GM12801 (cell line): ENCODE data around the gene MRPS5.

Experiments used
- TF ChIP-seq, protein P1 (sequence below): IDR thresholded peaks from one replicate; pipeline ENCODE4 v1.5.1; 2011; ENCODE audit warnings: control low read depth; ENCODE audit not compliant: insufficient read length; ENCODE audit errors: extremely low read depth

Gene MRPS5

DNA sequence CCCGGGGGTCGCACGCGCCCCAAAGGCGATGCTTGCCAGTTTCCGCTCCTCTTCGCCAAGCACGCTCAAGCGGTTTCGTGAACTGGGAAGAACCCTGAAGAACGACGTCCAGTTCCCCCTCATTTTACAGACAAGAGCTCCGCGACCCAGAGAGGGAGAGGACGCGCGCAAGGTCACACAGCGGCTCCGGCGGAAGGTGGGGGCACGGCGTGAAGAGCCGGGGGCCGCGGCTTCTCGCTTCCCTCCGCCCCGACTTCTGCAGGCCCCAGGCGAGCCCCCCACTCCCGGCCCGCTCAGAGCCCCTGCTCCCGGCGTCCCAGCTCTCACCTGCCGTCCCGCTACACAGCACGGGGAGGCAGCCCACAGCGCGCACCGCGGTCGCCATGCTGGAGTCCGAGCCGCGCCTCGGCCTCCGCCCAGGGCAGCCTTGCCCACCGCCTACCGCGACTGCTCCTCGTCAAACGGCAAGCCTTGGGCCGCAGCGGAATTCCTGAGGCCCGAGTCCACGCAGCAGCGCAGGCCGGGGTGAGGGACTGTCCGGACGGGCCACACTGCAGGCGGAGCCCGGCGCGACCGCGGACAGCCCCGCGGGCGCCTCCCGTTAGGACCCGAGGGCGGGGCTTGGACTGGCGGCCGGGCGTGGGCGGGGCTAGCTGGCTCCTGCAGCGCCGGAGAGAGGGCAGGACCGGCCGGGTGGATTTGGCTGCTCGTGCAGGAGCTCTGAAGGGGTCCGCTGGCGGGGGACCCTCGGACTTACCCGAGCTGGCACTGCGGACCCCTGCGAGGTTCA lies at the start of gene MRPS5:
Gene MRPS5 (minus strand): TSS at position 402 of the 790 bp plus-strand sequence. CDS start 17 bp downstream, at position 385.
- TF ChIP-seq, protein P1, sequence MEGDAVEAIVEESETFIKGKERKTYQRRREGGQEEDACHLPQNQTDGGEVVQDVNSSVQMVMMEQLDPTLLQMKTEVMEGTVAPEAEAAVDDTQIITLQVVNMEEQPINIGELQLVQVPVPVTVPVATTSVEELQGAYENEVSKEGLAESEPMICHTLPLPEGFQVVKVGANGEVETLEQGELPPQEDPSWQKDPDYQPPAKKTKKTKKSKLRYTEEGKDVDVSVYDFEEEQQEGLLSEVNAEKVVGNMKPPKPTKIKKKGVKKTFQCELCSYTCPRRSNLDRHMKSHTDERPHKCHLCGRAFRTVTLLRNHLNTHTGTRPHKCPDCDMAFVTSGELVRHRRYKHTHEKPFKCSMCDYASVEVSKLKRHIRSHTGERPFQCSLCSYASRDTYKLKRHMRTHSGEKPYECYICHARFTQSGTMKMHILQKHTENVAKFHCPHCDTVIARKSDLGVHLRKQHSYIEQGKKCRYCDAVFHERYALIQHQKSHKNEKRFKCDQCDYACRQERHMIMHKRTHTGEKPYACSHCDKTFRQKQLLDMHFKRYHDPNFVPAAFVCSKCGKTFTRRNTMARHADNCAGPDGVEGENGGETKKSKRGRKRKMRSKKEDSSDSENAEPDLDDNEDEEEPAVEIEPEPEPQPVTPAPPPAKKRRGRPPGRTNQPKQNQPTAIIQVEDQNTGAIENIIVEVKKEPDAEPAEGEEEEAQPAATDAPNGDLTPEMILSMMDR = no peak

DNA sequence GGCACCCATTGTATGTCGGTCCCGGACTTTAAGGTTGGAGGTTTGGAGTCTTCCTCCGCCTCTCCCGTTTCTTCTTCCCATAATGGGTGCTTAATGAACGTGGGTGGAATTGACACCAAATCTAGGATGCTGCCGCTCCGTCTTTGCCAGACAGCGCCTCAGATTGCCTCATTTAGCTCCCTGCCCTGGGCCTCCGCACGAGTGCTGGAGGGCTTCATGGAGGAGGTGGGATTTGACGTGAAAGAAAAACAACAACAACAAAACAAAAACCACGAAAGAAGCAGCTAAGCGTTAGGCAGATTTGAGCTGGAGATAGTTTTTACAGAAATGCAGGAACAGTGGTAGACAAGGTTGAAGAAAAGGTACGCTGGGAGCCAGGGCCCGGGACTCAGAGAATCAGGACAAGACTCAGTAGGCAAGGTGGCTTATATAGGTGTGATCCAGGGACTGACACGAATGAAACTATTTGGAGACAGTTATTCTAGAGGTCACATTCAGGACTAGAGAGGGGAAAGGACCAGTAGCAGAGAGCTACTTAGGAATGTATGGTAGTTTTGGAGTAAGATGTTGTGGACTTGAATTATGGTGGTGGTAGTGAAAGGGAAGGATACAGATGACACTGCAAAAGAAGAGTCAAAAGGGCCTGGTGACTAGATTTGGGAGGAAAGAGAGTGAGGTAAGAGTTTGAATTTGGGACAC lies 44.6 kb upstream of the MRPS5 start:
- TF ChIP-seq, protein P1 = no peak

DNA sequence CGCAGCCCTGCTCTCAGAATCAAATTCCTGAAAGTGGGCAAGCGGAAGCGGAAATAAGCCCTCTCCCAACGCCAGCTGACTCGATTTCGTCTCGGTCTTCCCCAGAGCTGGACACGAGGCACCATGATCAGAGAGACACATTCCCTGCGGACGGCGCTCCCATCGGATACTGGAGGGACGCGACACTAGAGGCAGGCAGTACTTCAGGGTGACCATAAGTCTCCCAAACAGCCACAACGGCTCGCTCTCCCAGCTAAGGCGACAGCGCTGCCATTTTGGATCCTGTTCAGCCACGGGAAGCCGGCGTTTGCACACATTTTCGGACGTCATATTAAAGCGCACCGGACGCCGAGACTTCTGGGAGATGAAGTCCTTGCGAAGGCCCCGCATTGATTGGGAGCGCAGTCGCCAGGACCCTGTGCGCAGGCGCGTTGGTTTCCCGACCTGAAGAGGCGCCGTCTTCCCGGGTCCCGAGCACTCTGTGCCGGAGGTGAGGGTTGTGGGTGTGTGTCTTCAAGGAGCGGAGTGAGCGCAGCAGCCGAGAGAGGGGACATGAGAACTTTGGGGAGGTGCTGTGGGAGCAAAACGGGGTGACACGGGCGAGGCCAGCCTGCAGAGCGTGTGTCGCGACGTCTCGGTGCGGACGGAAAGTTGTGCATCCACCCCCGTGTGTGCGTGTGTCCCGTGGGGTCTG lies 43.9 kb upstream of the MRPS5 start, which contains the start of gene ZNF2:
Gene ZNF2 (plus strand): TSS at position 439 of the 694 bp plus-strand sequence. CDS start 10,418 bp downstream, outside the sequence.
- TF ChIP-seq, protein P1 = no peak

DNA sequence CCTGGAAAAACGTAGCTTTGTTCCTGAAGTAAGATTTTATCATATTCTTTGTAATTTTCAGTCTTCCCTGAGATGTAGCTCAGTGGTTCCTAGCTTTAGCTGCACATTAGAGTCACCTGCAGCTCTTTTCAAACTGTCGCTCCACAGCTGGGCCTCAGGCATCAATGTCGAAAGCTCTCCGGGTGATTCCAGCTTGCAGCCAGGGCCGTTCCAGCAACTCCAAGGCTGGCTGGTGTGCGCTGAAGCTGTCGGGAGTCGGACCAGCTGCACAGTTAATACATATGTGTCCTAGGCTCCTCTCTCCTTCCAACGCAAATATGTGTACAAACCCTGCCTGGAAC lies 43.4 kb upstream of the MRPS5 start:
- TF ChIP-seq, protein P1 = no peak

DNA sequence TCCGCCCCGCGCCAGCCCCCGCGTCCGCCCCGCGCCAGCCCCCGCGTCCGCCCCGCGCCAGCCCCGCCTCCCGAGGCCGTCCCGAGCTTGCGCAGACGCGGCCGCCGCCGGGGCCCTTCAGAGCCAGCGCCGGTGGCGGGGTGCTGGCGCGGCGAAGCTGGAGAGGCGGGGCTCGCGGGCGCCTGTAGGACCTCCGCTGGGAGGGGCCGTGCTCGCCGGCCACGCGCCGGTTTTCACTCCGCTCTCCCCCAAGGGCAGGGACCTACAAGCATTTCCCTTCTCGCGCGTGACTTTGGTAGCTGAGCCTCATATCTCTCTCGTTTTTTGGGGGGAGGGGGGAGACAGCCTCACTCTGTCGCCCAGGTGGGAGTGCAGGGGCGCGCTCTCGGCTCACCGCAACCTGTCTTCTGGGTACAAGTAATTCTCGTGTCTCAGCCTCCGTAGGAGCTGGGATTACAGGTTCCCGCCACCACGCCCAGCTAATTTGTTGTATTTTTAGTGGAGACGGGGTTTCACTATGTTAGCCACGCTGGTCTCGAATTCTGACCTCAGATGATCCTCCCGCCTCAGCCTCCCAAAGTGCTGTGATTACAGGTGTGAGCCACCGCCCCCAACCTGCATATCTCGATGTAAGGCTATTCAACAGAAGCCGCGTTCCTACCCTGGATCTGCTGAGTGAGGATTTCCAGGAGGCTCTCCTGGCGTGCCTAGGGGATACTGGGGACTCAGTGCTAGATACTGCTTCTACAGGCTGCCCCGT lies 38.3 kb upstream of the MRPS5 start, which contains the start of gene ZNF514:
Gene ZNF514 (minus strand): TSS at position 159 of the 760 bp plus-strand sequence. CDS start 6,595 bp downstream, outside the sequence.
- TF ChIP-seq, protein P1 = no peak

DNA sequence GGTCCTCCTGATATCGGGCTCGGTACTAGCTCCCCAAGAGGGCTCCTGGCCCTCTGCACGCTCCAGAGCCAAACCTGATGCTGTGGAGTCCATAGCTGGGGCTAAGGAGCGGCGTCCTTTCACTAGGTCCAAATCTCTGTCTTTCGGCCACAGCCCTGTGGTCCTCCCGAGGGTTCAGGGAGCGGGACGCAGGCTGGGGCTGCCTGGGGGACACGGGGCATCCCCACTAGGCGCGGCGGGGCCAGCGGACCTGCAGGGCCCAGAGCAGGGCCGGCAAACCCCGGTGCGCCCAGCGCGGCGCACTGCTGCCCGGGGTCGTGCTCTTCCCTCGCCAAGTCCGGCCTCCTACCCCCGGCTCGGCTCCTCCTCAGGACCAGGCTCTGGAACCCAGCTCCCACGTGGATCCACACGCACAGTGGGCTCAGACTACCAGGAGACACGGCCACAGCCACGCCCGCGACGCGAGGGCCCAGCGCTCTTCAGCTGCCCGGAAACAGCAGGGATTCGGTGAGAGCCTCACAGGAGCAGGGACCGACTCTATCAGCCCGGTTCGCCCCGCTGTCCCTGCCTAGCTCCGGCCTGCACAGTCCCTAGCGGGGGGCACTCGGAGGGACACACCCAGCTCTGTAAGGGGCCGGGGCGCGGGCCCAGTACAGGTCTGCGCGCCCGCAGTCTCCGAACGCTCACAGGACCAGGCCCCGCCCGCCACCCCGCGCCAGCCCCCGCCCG lies 37.4 kb upstream of the MRPS5 start:
- TF ChIP-seq, protein P1 = no peak
